IMR-90 (cell line): ENCODE results near the gene PRR9. TPM values are rescaled to one million over a fixed set of nuclear protein-coding genes. Genes with fewer than 3 reads are reported as not detected.

Experiments used
- ATAC-seq: fragments of 200-7000 bp; cut with Tn5 transposase; 2 replicates; pipeline ENCODE4 v1.9.1; 2020; ENCODE audit warnings: low read depth, mild to moderate bottlenecking, moderate library complexity
- BruUV-seq: library from RNA; stranded (reverse); fragments of 400-500 nt; replicated peaks from 2 replicates; lab custom pipeline; 2021; lab: Mats Ljungman, UMichigan
- CTCF ChIA-PET: fragments of 300-600 bp; formaldehyde crosslinking; extraction: SDS; loops from one replicate; lab custom pipeline; 2021; ENCODE audit warnings: antibody characterized with exemption; lab: Yijun Ruan, JAX
- POLR2A ChIA-PET: fragments of 300-600 bp; sonication (Branson Sonifier 250); formaldehyde crosslinking; loops from one replicate; lab custom pipeline; 2022; ENCODE audit warnings: antibody characterized with exemption; ENCODE audit not compliant: unreplicated experiment; lab: Charles Lee
- DNase-seq: peaks from one replicate; pipeline ENCODE4 v3.0.0; 2013
- H2AFZ ChIP-seq: replicated peaks from 2 replicates; pipeline ENCODE3; 2013; ENCODE audit warnings: low read length, mild to moderate bottlenecking; ENCODE audit not compliant: poor library complexity
- H2AK5ac ChIP-seq: 2 replicates; pipeline ENCODE4 v1.6.1; 2013; ENCODE audit warnings: low read depth, low read length, inconsistent platforms
- H2AK9ac ChIP-seq: replicated peaks from 2 replicates; pipeline ENCODE3; 2013; ENCODE audit warnings: mild to moderate bottlenecking, low read depth, low read length, moderate library complexity; ENCODE audit not compliant: poor library complexity
- H2BK120ac ChIP-seq: 2 replicates; pipeline ENCODE4 v1.6.1; 2013; ENCODE audit warnings: low read depth, low read length, inconsistent platforms
- H2BK15ac ChIP-seq: 3 replicates; pipeline ENCODE4 v1.6.1; 2013; ENCODE audit warnings: low read depth, low read length, inconsistent platforms
- H2BK20ac ChIP-seq: 2 replicates; pipeline ENCODE4 v1.6.1; 2013; ENCODE audit warnings: low read depth, mild to moderate bottlenecking, inconsistent platforms, low read length, moderate library complexity
- H2BK5ac ChIP-seq: 2 replicates; pipeline ENCODE4 v1.6.1; 2013; ENCODE audit warnings: mild to moderate bottlenecking, low read depth, low read length, inconsistent platforms; ENCODE audit not compliant: poor library complexity, severe bottlenecking
- H3K14ac ChIP-seq: replicated peaks from 2 replicates; pipeline ENCODE4 v1.6.1; 2013; ENCODE audit warnings: low read depth, low read length, inconsistent platforms
- H3K18ac ChIP-seq: 2 replicates; pipeline ENCODE4 v1.6.1; 2013; ENCODE audit warnings: low read depth, low read length, control low read depth
- H3K23ac ChIP-seq: 2 replicates; pipeline ENCODE4 v1.6.1; 2013; ENCODE audit warnings: low read depth, low read length, inconsistent platforms
- H3K27ac ChIP-seq: 2 replicates; pipeline ENCODE4 v1.5.1; 2013; ENCODE audit warnings: mild to moderate bottlenecking, control low read depth, low read length; ENCODE audit not compliant: insufficient read depth
- H3K27me3 ChIP-seq: 2 replicates; pipeline ENCODE4 v1.6.1; 2013; ENCODE audit warnings: low read length; ENCODE audit not compliant: control insufficient read depth, insufficient read depth
- H3K36me3 ChIP-seq: 2 replicates; pipeline ENCODE4 v1.6.1; 2013; ENCODE audit warnings: low read length, mixed read lengths; ENCODE audit not compliant: control insufficient read depth, insufficient read depth
- H3K4ac ChIP-seq: 2 replicates; pipeline ENCODE4 v1.6.1; 2013; ENCODE audit warnings: low read depth, low read length, inconsistent platforms
- H3K4me1 ChIP-seq: 2 replicates; pipeline ENCODE4 v1.6.1; 2013; ENCODE audit warnings: low read length, mixed read lengths; ENCODE audit not compliant: control insufficient read depth, insufficient read depth
- H3K4me2 ChIP-seq: 2 replicates; pipeline ENCODE4 v1.6.1; 2013; ENCODE audit warnings: low read depth, mild to moderate bottlenecking, control low read depth, low read length, moderate library complexity
- H3K4me3 ChIP-seq: 2 replicates; pipeline ENCODE4 v1.5.1; 2013; ENCODE audit warnings: low read depth, mild to moderate bottlenecking, control low read depth, low read length, moderate library complexity; ENCODE audit not compliant: insufficient read depth
- H3K56ac ChIP-seq: 2 replicates; pipeline ENCODE4 v1.6.1; 2013; ENCODE audit warnings: low read length, inconsistent platforms; ENCODE audit not compliant: insufficient read depth; ENCODE audit errors: extremely low read depth
- H3K79me1 ChIP-seq, 2 experiments: 2 replicates each; pipeline ENCODE4 v1.6.1; 2013; ENCODE audit warnings: low read length in 2 of 2, inconsistent platforms in 1 of 2, low read depth in 1 of 2
- H3K9ac ChIP-seq: 2 replicates; pipeline ENCODE4 v1.6.1; 2013; ENCODE audit warnings: low read depth, low read length, control low read depth
- H3K9me1 ChIP-seq: 2 replicates; pipeline ENCODE4 v1.6.1; 2013; ENCODE audit warnings: low read length, inconsistent platforms; ENCODE audit not compliant: insufficient read depth
- H3K9me3 ChIP-seq: 2 replicates; pipeline ENCODE4 v1.6.1; 2013; ENCODE audit warnings: low read length; ENCODE audit not compliant: control insufficient read depth, insufficient read depth
- H4K20me1 ChIP-seq: 2 replicates; pipeline ENCODE4 v1.6.1; 2013; ENCODE audit warnings: low read length, inconsistent platforms; ENCODE audit not compliant: insufficient read depth
- H4K5ac ChIP-seq: 2 replicates; pipeline ENCODE4 v1.6.1; 2013; ENCODE audit warnings: mild to moderate bottlenecking, low read depth, low read length, control low read depth
- H4K8ac ChIP-seq, 2 experiments: 2 replicates each; pipeline ENCODE4 v1.6.1; 2013; ENCODE audit warnings: low read depth in 2 of 2, low read length in 2 of 2, control low read depth in 1 of 2, inconsistent platforms in 1 of 2
- H4K91ac ChIP-seq: 2 replicates; pipeline ENCODE4 v1.6.1; 2013; ENCODE audit warnings: low read depth, low read length, inconsistent platforms; ENCODE audit not compliant: insufficient read depth
- BHLHE40 ChIP-seq: fragments of 150-350 bp; IDR thresholded peaks from 2 replicates; pipeline ENCODE4 v1.6.1; 2016; ENCODE audit warnings: mild to moderate bottlenecking, low read depth, low read length
- CEBPB ChIP-seq: IDR thresholded peaks from 2 replicates; pipeline ENCODE4 v1.6.1; 2012; ENCODE audit warnings: low read depth, low read length, improper control_type of control experiment
- CHD1 ChIP-seq: IDR thresholded peaks from 2 replicates; pipeline ENCODE4 v1.6.1; 2012; ENCODE audit warnings: low read depth, low read length, improper control_type of control experiment
- ELK1 ChIP-seq: fragments of 150-350 bp; IDR thresholded peaks from 2 replicates; pipeline ENCODE4 v1.6.1; 2016; ENCODE audit warnings: low read depth, mild to moderate bottlenecking, low read length, moderate library complexity, borderline replicate concordance
- MXI1 ChIP-seq: IDR thresholded peaks from 2 replicates; pipeline ENCODE4 v1.6.1; 2012; ENCODE audit warnings: low read depth, mild to moderate bottlenecking, low read length, moderate library complexity, borderline replicate concordance
- NFE2L2 ChIP-seq: fragments of 150-350 bp; IDR thresholded peaks from 2 replicates; pipeline ENCODE4 v1.6.1; 2016; ENCODE audit warnings: low read depth, mild to moderate bottlenecking, low read length
- POLR2A ChIP-seq: IDR thresholded peaks from 2 replicates; pipeline ENCODE4 v1.6.1; 2012; ENCODE audit warnings: mild to moderate bottlenecking, low read depth, low read length
- RAD21 ChIP-seq: IDR thresholded peaks from 2 replicates; pipeline ENCODE4 v1.6.1; 2012; ENCODE audit warnings: low read length, improper control_type of control experiment
- RFX5 ChIP-seq: IDR thresholded peaks from 2 replicates; pipeline ENCODE4 v1.8.0; 2012; ENCODE audit warnings: low read depth, mild to moderate bottlenecking, low read length, moderate library complexity
- WGBS, 2 experiments: methylation state at CpG; one replicate each; pipeline versions ENCODE4 v1.1.5 to v1.1.7; 2013; ENCODE audit warnings: missing lambda C conversion rate in 2 of 2; ENCODE audit not compliant: insufficient read length in 1 of 2; ENCODE audit errors: extremely low coverage in 2 of 2; 5-methylcytosine and 5-hydroxymethylcytosine counted together
- dilution Hi-C: fragments of 300-500 bp; cut with HindIII; formaldehyde crosslinking; loops from one replicate; pipeline ENCODE4 v1.14.3; 2018; ENCODE audit warnings: low sequenced_read_pairs; ENCODE audit not compliant: unreplicated experiment
- in situ Hi-C: fragments of 300-500 bp; cut with MboI; formaldehyde crosslinking; loops from 3 replicates; pipeline ENCODE4 v1.14.3; 2019; ENCODE audit warnings: low sequenced_read_pairs, inconsistent platforms, mixed read lengths
- intact Hi-C: fragments of 100-400 bp; cut with micrococcal nuclease; formaldehyde crosslinking; loops from 2 replicates; pipeline ENCODE4 v1.10.0; 2022
- polyA plus RNA-seq, 3 experiments: library from polyadenylated mRNA; depleted of rRNA; stranded (reverse); fragments of >200 nt; gene quantifications; 2 replicates each; pipeline ENCODE4 v1.2.3, GENCODE V29; 2012; ENCODE audit warnings: low replicate concordance in 1 of 3
- total RNA-seq: library from RNA; depleted of rRNA; stranded (reverse); fragments of >200 nt; gene quantifications from 2 replicates; pipeline ENCODE4 v1.2.3, GENCODE V29; 2012
- TF ChIP-seq, protein P1 (sequence below): fragments of 150-350 bp; IDR thresholded peaks from 2 replicates; pipeline ENCODE4 v1.6.1; 2017; ENCODE audit warnings: mild to moderate bottlenecking, antibody characterized with exemption, low read length, low read depth

Gene PRR9
- total and polyA plus RNA-seq, 2 of the 4 experiments (the other 2 are of a cell fraction) = not detected

DNA sequence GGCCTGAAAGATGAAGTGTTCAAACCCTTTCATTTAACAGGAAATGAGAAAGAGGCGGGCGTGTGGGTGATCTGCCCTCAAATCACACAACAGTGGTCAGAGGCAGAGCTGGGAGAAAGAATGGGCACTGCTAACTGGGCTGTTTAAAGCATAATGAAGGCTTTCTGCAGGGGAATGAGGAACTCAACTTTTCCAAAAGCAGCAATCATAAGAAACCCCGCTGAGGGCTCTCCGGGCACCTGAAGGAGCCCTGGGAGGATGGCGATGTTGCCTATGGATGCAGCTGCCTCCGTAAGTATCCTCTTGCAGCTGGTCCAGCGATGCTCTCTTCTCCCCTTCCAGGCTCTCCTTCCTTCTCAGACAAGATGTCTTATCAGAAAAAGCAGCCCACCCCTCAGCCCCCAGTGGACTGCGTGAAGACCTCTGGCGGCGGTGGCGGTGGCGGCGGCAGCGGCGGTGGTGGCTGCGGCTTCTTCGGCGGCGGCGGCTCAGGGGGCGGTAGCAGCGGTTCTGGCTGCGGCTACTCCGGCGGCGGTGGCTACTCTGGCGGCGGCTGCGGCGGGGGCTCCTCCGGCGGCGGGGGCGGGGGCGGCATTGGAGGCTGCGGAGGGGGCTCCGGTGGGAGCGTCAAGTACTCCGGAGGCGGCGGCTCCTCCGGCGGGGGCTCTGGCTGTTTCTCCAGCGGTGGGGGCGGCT lies 43.3 kb downstream of the PRR9 start:
- WGBS, 2 experiments = 20% methylated on average over 1 of the region's 45 CpGs; no CpG with 5 or more reads in 1 of the 2 experiments
- Histone ChIP-seq H2BK20ac (no peak overlapping the region), H2AK9ac (no peak overlapping the region), H3K14ac (no peak overlapping the region), H3K9me3 (no peaks in the 10 kb centered on the region), H3K9ac (no peak overlapping the region), H4K5ac (no peak overlapping the region), H3K9me1 (no peaks in the 10 kb centered on the region), H3K4me3 (no peak overlapping the region), H3K27me3 (peaks cover 27% of the 10 kb centered on the region), H3K4me1 (no peaks in the 10 kb centered on the region), H3K36me3 (no peaks in the 10 kb centered on the region), H3K56ac (no peak overlapping the region), H3K27ac (no peak overlapping the region), H4K20me1 (no peaks in the 10 kb centered on the region), H2BK120ac (no peak overlapping the region), H3K79me1 (no peaks in the 10 kb centered on the region), H2BK15ac (no peak overlapping the region), H3K4me2 (no peak overlapping the region), H2AK5ac (no peak overlapping the region), H3K23ac (no peak overlapping the region), H3K18ac (no peak overlapping the region), H2AFZ (no peak overlapping the region), H4K91ac (no peak overlapping the region), H2BK5ac (no peak overlapping the region), H3K4ac (no peak overlapping the region), H4K8ac (no peak overlapping the region)
- DNase-seq = no peak
- TF ChIP-seq POLR2A = no peak
- no peak for TF ChIP-seq RAD21
- TF ChIP-seq CHD1 = no peak
- TF ChIP-seq, protein P1, sequence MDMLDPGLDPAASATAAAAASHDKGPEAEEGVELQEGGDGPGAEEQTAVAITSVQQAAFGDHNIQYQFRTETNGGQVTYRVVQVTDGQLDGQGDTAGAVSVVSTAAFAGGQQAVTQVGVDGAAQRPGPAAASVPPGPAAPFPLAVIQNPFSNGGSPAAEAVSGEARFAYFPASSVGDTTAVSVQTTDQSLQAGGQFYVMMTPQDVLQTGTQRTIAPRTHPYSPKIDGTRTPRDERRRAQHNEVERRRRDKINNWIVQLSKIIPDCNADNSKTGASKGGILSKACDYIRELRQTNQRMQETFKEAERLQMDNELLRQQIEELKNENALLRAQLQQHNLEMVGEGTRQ = no peak
- TF ChIP-seq MXI1 = no peak
- TF ChIP-seq BHLHE40 = no peak
- TF ChIP-seq NFE2L2 = no peak
- TF ChIP-seq CEBPB = no peak
- TF ChIP-seq ELK1 = no peak
- TF ChIP-seq RFX5 = no peak
- dilution Hi-C loops = no loop called here
- POLR2A ChIA-PET = no interaction called here
- intact Hi-C loops = no loop called here
- peak; percentile 38 for ATAC-seq
- no TSS peak for BruUV-seq
- CTCF ChIA-PET = no interaction called here
- in situ Hi-C loops = no loop called here
